ENCODE results near the gene KCNG4.
"Not testable (repeated sequence)": the region's sequence is repeated elsewhere in the genome, so short reads cannot be mapped to it uniquely, and the experiment has no call there.

KCNG4 gene

GRCh38 chr16:84223456-84223855 is 16.4 kb downstream of the KCNG4 start:
- H3K36me3 ChIP-seq (ENCODE audit: control insufficient read depth, insufficient read depth, low read length): no peaks in the 10 kb centered on the region
- WGBS, 2 experiments (ENCODE audit: insufficient coverage in 2 of 2): 67 to 100% methylated on average over 1 to 2 of the region's 4 CpGs
- H3K9me3 ChIP-seq (ENCODE audit: control insufficient read depth, low read length): no peaks in the 10 kb centered on the region
- no peak overlapping the region for H3K4me3 ChIP-seq (ENCODE audit: extremely low read depth, insufficient read depth, low read length, poor library complexity, severe bottlenecking)
- H3K4me1 ChIP-seq (ENCODE audit: control insufficient read depth, insufficient read depth, low read length, poor library complexity, severe bottlenecking): peaks cover 16% of the 10 kb centered on the region
- H3K27ac ChIP-seq (ENCODE audit: low read depth, low read length, severe bottlenecking): no peak overlapping the region

- WGBS, 2 experiments (ENCODE audit: insufficient coverage in 2 of 2): 100% methylated on average over 1 of the region's 1 CpG
Measured at GRCh38 chr16:84220851-84221250, 19.0 kb downstream of the KCNG4 start.

GRCh38 chr16:84218956-84219355 is 20.9 kb downstream of the KCNG4 start:
- Histone ChIP-seq H3K36me3 (ENCODE audit: control insufficient read depth, insufficient read depth, low read length) (no peaks in the 10 kb centered on the region), H3K4me1 (ENCODE audit: control insufficient read depth, insufficient read depth, low read length, poor library complexity, severe bottlenecking) (peaks cover 8% of the 10 kb centered on the region), H3K27ac (ENCODE audit: low read depth, low read length, severe bottlenecking) (no peak overlapping the region), H3K4me3 (ENCODE audit: extremely low read depth, insufficient read depth, low read length, poor library complexity, severe bottlenecking) (no peak overlapping the region), H3K9me3 (ENCODE audit: control insufficient read depth, low read length) (no peaks in the 10 kb centered on the region)
- 54 to 62% methylated on average over 6 of the region's 6 CpGs for WGBS, 2 experiments (ENCODE audit: insufficient coverage in 2 of 2)

More at GRCh38 chr16:84220851-84221250, 19.0 kb downstream of the KCNG4 start:
- Histone ChIP-seq H3K36me3 (ENCODE audit: control insufficient read depth, insufficient read depth, low read length) (no peaks in the 10 kb centered on the region), H3K27ac (ENCODE audit: low read depth, low read length, severe bottlenecking) (no peak overlapping the region), H3K4me3 (ENCODE audit: extremely low read depth, insufficient read depth, low read length, poor library complexity, severe bottlenecking) (no peak overlapping the region), H3K9me3 (ENCODE audit: control insufficient read depth, low read length) (no peaks in the 10 kb centered on the region), H3K4me1 (ENCODE audit: control insufficient read depth, insufficient read depth, low read length, poor library complexity, severe bottlenecking) (peaks cover 8% of the 10 kb centered on the region)

GRCh38 chr16:84218176-84218823 is 21.5 kb downstream of the KCNG4 start:
- no peaks in the 10 kb centered on the region for H3K9me3 ChIP-seq (ENCODE audit: control insufficient read depth, low read length)
- no peak overlapping the region for H3K4me3 ChIP-seq (ENCODE audit: extremely low read depth, insufficient read depth, low read length, poor library complexity, severe bottlenecking)
- no peak overlapping the region for H3K27ac ChIP-seq (ENCODE audit: low read depth, low read length, severe bottlenecking)
- peaks cover 3% of the 10 kb centered on the region for H3K4me1 ChIP-seq (ENCODE audit: control insufficient read depth, insufficient read depth, low read length, poor library complexity, severe bottlenecking)
- H3K36me3 ChIP-seq (ENCODE audit: control insufficient read depth, insufficient read depth, low read length): no peaks in the 10 kb centered on the region
- WGBS, 2 experiments (ENCODE audit: insufficient coverage in 2 of 2): 93 to 98% methylated on average over 12 to 15 of the region's 17 CpGs

- not testable (repeated sequence) for H3K36me3 ChIP-seq (ENCODE audit: control insufficient read depth, insufficient read depth, low read length); H3K27ac ChIP-seq (ENCODE audit: low read depth, low read length, severe bottlenecking); H3K9me3 ChIP-seq (ENCODE audit: control insufficient read depth, low read length); H3K4me3 ChIP-seq (ENCODE audit: extremely low read depth, insufficient read depth, low read length, poor library complexity, severe bottlenecking); H3K4me1 ChIP-seq (ENCODE audit: control insufficient read depth, insufficient read depth, low read length, poor library complexity, severe bottlenecking)
- 88 to 93% methylated on average over 3 of the region's 3 CpGs for WGBS, 2 experiments (ENCODE audit: insufficient coverage in 2 of 2)
Measured at GRCh38 chr16:84216144-84216543, 23.7 kb downstream of the KCNG4 start.

GRCh38 chr16:84215531-84215930 is 24.3 kb downstream of the KCNG4 start:
- Histone ChIP-seq H3K4me1 (ENCODE audit: control insufficient read depth, insufficient read depth, low read length, poor library complexity, severe bottlenecking) (peaks cover 3% of the 10 kb centered on the region), H3K9me3 (ENCODE audit: control insufficient read depth, low read length) (no peaks in the 10 kb centered on the region), H3K27ac (ENCODE audit: low read depth, low read length, severe bottlenecking) (no peak overlapping the region), H3K4me3 (ENCODE audit: extremely low read depth, insufficient read depth, low read length, poor library complexity, severe bottlenecking) (no peak overlapping the region), H3K36me3 (ENCODE audit: control insufficient read depth, insufficient read depth, low read length) (no peaks in the 10 kb centered on the region)
- 90% methylated on average over 3 to 4 of the region's 5 CpGs for WGBS, 2 experiments (ENCODE audit: insufficient coverage in 2 of 2)

GRCh38 chr16:84214451-84215066 is 25.3 kb downstream of the KCNG4 start:
- peaks cover 3% of the 10 kb centered on the region for H3K4me1 ChIP-seq (ENCODE audit: control insufficient read depth, insufficient read depth, low read length, poor library complexity, severe bottlenecking)
- H3K4me3 ChIP-seq (ENCODE audit: extremely low read depth, insufficient read depth, low read length, poor library complexity, severe bottlenecking): no peak overlapping the region
- H3K36me3 ChIP-seq (ENCODE audit: control insufficient read depth, insufficient read depth, low read length): no peaks in the 10 kb centered on the region
- 92 to 94% methylated on average over 11 to 13 of the region's 15 CpGs for WGBS, 2 experiments (ENCODE audit: insufficient coverage in 2 of 2)
- no peak overlapping the region for H3K27ac ChIP-seq (ENCODE audit: low read depth, low read length, severe bottlenecking)
- no peaks in the 10 kb centered on the region for H3K9me3 ChIP-seq (ENCODE audit: control insufficient read depth, low read length)

GRCh38 chr16:84212631-84213030 is 27.2 kb downstream of the KCNG4 start:
- Histone ChIP-seq H3K27ac (ENCODE audit: low read depth, low read length, severe bottlenecking) (no peak overlapping the region), H3K4me1 (ENCODE audit: control insufficient read depth, insufficient read depth, low read length, poor library complexity, severe bottlenecking) (peaks cover under 1% of the 10 kb centered on the region), H3K36me3 (ENCODE audit: control insufficient read depth, insufficient read depth, low read length) (no peaks in the 10 kb centered on the region), H3K4me3 (ENCODE audit: extremely low read depth, insufficient read depth, low read length, poor library complexity, severe bottlenecking) (no peak overlapping the region), H3K9me3 (ENCODE audit: control insufficient read depth, low read length) (no peaks in the 10 kb centered on the region)
- 90 to 100% methylated on average over 3 to 4 of the region's 4 CpGs for WGBS, 2 experiments (ENCODE audit: insufficient coverage in 2 of 2)

- no peak overlapping the region for H3K27ac ChIP-seq (ENCODE audit: low read depth, low read length, severe bottlenecking)
- H3K4me3 ChIP-seq (ENCODE audit: extremely low read depth, insufficient read depth, low read length, poor library complexity, severe bottlenecking): no peak overlapping the region
- peaks cover 3% of the 10 kb centered on the region for H3K4me1 ChIP-seq (ENCODE audit: control insufficient read depth, insufficient read depth, low read length, poor library complexity, severe bottlenecking)
- H3K9me3 ChIP-seq (ENCODE audit: control insufficient read depth, low read length): no peaks in the 10 kb centered on the region
- no peaks in the 10 kb centered on the region for H3K36me3 ChIP-seq (ENCODE audit: control insufficient read depth, insufficient read depth, low read length)
- 94% methylated on average over 2 of the region's 4 CpGs; no CpG with 5 or more reads in 1 of the 2 experiments for WGBS, 2 experiments (ENCODE audit: insufficient coverage in 2 of 2)
Measured at GRCh38 chr16:84212154-84212553, 27.7 kb downstream of the KCNG4 start.

- no peaks in the 10 kb centered on the region for H3K9me3 ChIP-seq (ENCODE audit: control insufficient read depth, low read length)
- H3K36me3 ChIP-seq (ENCODE audit: control insufficient read depth, insufficient read depth, low read length): no peaks in the 10 kb centered on the region
- no peak overlapping the region for H3K4me3 ChIP-seq (ENCODE audit: extremely low read depth, insufficient read depth, low read length, poor library complexity, severe bottlenecking)
- WGBS, 2 experiments (ENCODE audit: insufficient coverage in 2 of 2): 68 to 79% methylated on average over 1 to 2 of the region's 2 CpGs
- peaks cover 3% of the 10 kb centered on the region for H3K4me1 ChIP-seq (ENCODE audit: control insufficient read depth, insufficient read depth, low read length, poor library complexity, severe bottlenecking)
- no peak overlapping the region for H3K27ac ChIP-seq (ENCODE audit: low read depth, low read length, severe bottlenecking)
Measured at GRCh38 chr16:84209989-84210388, 29.8 kb downstream of the KCNG4 start.

- H3K36me3 ChIP-seq (ENCODE audit: control insufficient read depth, insufficient read depth, low read length): no peaks in the 10 kb centered on the region
- no peaks in the 10 kb centered on the region for H3K9me3 ChIP-seq (ENCODE audit: control insufficient read depth, low read length)
- 68 to 74% methylated on average over 7 to 8 of the region's 8 CpGs for WGBS, 2 experiments (ENCODE audit: insufficient coverage in 2 of 2)
Measured at GRCh38 chr16:84207879-84208278, 31.9 kb downstream of the KCNG4 start.

More at GRCh38 chr16:84207879-84208278, 31.9 kb downstream of the KCNG4 start:
- Histone ChIP-seq H3K4me1 (ENCODE audit: control insufficient read depth, insufficient read depth, low read length, poor library complexity, severe bottlenecking) (peaks cover 3% of the 10 kb centered on the region), H3K4me3 (ENCODE audit: extremely low read depth, insufficient read depth, low read length, poor library complexity, severe bottlenecking) (no peak overlapping the region), H3K27ac (ENCODE audit: low read depth, low read length, severe bottlenecking) (no peak overlapping the region)

Measured in mesodermal cell (in vitro differentiated cells).